ENCODE results near the gene ZPLD1.

Gene ZPLD1

GRCh38 chr3:102471001-102471400, 36.2 kb downstream of the ZPLD1 start:
- DNase-seq = no peak

GRCh38 chr3:102471491-102471890, 36.7 kb downstream of the ZPLD1 start:
- no peak for DNase-seq

GRCh38 chr3:102473648-102474047, 38.8 kb downstream of the ZPLD1 start:
- no peak for DNase-seq

- DNase-seq = no peak
Observed at GRCh38 chr3:102474207-102474606, 39.4 kb downstream of the ZPLD1 start.

GRCh38 chr3:102476198-102476597, 41.4 kb downstream of the ZPLD1 start:
- no peak for DNase-seq

- no peak for DNase-seq
Observed at GRCh38 chr3:102478160-102478559, 43.3 kb downstream of the ZPLD1 start.

- no peak for DNase-seq
Observed at GRCh38 chr3:102480139-102480538, 45.3 kb downstream of the ZPLD1 start.

- DNase-seq = no peak
Observed at GRCh38 chr3:102481050-102481449, 46.2 kb downstream of the ZPLD1 start.

- no peak for DNase-seq
Observed at GRCh38 chr3:102483556-102483955, 48.7 kb downstream of the ZPLD1 start.

- DNase-seq = no peak
Observed at GRCh38 chr3:102484363-102484762, 49.5 kb downstream of the ZPLD1 start.

GRCh38 chr3:102485701-102486100, 50.9 kb downstream of the ZPLD1 start:
- no peak for DNase-seq

GRCh38 chr3:102488331-102488730, 53.5 kb downstream of the ZPLD1 start:
- no peak for DNase-seq

- no peak for DNase-seq
Observed at GRCh38 chr3:102492300-102492699, 57.5 kb downstream of the ZPLD1 start.

GRCh38 chr3:102497571-102497970, 62.8 kb downstream of the ZPLD1 start:
- no peak for DNase-seq

GRCh38 chr3:102505542-102505941, 70.7 kb downstream of the ZPLD1 start:
- DNase-seq = no peak

- DNase-seq = no peak
Observed at GRCh38 chr3:102510663-102511062, 75.8 kb downstream of the ZPLD1 start.

GRCh38 chr3:102511168-102511567, 76.4 kb downstream of the ZPLD1 start:
- no peak for DNase-seq

GRCh38 chr3:102511639-102512038, 76.8 kb downstream of the ZPLD1 start:
- DNase-seq = no peak

- DNase-seq = no peak
Observed at GRCh38 chr3:102512734-102513504, 78.1 kb downstream of the ZPLD1 start.

GRCh38 chr3:102514241-102514640, 79.4 kb downstream of the ZPLD1 start:
- DNase-seq = no peak

- DNase-seq = no peak
Observed at GRCh38 chr3:102521246-102521645, 86.4 kb downstream of the ZPLD1 start.

GRCh38 chr3:102525624-102526023, 90.8 kb downstream of the ZPLD1 start:
- no peak for DNase-seq

GRCh38 chr3:102526865-102527264, 92.0 kb downstream of the ZPLD1 start:
- DNase-seq = no peak

- DNase-seq = no peak
Observed at GRCh38 chr3:102528727-102529126, 93.9 kb downstream of the ZPLD1 start.
